ENCODE results near the gene PTTG1.

DNA sequence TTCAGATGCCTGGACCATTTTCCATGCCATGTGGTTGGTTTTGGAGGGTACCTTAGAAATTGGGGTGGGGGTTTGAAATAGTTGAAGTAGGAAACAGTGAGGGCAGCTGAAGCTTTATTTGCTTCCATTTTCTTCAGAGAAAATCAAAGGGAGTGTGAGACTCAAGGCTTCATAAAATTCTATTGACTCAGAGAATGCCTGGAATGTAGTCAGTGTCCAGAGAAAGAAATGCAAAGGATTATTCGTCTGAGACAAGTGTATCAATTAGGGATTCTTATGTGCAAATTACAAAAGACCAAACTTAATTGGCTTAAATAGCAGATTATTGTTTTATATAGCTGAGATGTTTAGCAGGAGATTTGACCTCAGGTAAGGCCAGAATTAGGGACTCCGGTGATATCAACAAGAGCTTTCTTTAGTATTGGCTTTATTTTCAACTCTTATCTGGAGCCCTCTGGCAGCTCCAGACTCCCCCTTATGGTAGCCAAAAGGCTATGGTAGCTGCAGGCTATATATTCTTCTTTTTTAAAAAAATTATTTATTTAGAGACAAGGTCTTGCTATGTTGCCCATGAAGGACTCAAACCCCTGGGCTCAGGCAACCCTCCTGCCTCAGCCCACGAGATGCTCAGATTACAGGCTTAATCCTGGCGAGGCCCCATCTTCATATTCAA lies 38.9 kb downstream of the PTTG1 start:
- TF ChIP-seq, protein P1, sequence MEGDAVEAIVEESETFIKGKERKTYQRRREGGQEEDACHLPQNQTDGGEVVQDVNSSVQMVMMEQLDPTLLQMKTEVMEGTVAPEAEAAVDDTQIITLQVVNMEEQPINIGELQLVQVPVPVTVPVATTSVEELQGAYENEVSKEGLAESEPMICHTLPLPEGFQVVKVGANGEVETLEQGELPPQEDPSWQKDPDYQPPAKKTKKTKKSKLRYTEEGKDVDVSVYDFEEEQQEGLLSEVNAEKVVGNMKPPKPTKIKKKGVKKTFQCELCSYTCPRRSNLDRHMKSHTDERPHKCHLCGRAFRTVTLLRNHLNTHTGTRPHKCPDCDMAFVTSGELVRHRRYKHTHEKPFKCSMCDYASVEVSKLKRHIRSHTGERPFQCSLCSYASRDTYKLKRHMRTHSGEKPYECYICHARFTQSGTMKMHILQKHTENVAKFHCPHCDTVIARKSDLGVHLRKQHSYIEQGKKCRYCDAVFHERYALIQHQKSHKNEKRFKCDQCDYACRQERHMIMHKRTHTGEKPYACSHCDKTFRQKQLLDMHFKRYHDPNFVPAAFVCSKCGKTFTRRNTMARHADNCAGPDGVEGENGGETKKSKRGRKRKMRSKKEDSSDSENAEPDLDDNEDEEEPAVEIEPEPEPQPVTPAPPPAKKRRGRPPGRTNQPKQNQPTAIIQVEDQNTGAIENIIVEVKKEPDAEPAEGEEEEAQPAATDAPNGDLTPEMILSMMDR (IDR thresholded peaks at IDR 0.05; ENCODE audit: low read depth, low read length): no peak
- TF ChIP-seq POLR2A (IDR thresholded peaks at IDR 0.05; ENCODE audit: extremely low read depth, insufficient read length): no peak
- no peak for TF ChIP-seq MYC (IDR thresholded peaks at IDR 0.05; ENCODE audit: low read depth, low read length)
- no peak for TF ChIP-seq MAX (IDR thresholded peaks at IDR 0.05; ENCODE audit: low read depth, low read length)

Data from NB4 (cell line).